HG03575 (cell line): ENCODE results near the gene PAK2.
"Not testable (repeated sequence)": the region's sequence is repeated elsewhere in the genome, so short reads cannot be mapped to it uniquely, and the experiment has no call there.

ENCODE experiments used
- ATAC-seq: cut with Tn5 transposase; IDR thresholded peaks from one replicate; pipeline ENCODE4 v1.9.1; 2021; ENCODE audit not compliant: unreplicated experiment, insufficient number of reproducible peaks, low FRiP score; ENCODE audit errors: extremely low read depth

PAK2 gene

GRCh38 chr3:196726788-196727675 lies 12.6 kb upstream of the PAK2 start:
- ATAC-seq: no peak

DNA sequence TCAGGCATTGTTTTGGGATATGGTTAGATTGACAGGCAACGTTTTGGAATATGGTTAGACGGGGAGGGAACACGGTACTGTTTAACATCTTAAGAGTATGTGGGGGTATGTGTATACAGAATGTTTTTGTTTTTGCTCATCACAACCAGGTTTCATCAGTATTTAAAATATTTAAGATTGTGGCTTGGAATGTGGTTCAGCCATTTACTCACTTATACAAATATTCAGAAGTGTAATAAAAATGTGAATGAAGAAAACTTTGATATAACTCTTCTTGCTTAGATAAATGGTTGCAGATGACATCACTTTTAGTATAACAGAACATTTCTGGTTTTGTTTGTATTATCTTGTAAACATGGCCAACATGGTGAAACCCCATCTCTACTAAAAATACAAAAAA lies 3.9 kb upstream of the PAK2 start:
- no peak for ATAC-seq

DNA sequence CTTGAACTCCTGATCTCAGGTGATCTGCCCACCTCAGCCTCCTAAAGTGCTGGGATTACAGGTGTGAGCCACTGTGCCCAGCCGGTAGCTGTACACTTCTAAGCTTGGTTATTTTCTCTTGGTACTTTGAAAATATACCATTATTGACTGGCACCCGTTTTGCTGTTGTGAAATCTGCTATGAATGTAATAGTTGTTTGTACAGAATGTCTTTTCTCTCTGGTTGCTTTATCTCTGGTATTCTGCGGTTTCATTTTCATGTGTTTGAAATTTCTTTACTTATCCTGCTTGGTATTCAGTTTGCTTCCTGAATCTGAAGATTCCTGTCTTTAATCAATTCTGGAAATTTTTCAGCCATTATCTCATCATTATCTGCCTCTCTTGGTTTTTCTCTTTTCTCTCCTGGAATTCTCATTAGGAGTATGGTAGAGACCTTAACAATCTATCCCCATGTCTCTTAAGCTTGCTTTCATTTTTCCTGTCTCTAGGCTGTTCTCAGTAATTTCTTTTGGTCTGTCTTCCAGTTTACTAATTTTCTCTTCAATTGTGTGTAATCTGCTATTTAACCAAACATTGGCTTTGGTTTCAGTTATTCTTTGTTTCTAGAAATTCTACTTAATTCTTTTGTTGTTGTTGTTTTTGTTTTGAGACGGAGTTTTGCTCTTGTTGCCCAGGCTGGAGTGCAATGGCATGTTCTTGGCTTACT lies 2.8 kb upstream of the PAK2 start:
- ATAC-seq: no peak

DNA sequence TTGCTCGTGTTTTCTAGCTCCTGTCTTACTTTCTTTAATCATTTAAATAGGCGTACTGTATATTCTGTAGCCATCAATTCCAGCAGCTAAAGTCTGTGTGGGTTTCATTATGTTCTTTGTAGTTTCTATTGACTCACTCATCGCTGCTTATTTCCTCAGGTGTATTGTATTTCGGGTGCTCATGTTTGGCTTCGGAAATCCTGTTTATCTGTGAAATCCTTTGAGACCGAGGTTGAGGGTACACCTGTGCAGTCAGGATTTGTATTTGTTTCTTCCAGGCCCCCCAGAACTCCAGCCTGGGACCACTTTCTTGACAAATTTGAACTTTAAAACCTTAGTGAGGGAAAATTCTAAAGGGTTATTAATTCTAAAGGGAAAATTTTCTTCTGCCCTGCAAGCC lies 2.0 kb upstream of the PAK2 start:
- no peak for ATAC-seq

- ATAC-seq: no peak
These were observed 1.0 kb downstream of the PAK2 start for GRCh38 chr3:196740481-196741248.

DNA sequence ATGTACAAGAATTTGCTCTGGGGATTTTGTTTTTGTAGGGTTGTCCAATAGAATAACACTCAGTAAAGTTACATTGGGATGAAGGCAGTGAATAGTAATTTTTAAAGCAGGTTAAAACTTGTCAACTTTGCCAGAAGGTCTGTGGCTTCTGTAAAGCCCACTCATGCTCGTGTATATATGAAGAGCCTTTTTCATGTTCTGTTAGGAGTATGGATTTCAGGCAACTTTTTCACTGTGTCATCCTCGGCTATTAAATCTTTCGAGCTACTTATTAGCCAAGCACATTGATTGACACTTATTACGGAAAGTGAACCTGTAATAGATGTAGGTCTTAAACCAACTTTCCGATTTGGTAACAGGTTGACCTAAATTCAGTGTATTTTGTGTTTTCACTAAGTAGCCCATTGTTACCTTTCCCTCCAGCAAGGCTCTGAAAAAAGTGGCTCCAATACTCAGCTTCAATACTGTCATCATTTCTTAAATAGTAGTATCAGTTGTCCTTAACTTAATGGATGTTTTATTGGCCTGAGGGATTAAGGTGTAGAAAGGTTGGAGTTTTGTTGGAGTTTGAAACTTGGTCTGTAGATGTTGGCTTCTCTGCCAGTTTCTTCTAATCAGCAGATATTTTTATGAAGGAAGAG lies 1.7 kb downstream of the PAK2 start:
- no peak for ATAC-seq

DNA sequence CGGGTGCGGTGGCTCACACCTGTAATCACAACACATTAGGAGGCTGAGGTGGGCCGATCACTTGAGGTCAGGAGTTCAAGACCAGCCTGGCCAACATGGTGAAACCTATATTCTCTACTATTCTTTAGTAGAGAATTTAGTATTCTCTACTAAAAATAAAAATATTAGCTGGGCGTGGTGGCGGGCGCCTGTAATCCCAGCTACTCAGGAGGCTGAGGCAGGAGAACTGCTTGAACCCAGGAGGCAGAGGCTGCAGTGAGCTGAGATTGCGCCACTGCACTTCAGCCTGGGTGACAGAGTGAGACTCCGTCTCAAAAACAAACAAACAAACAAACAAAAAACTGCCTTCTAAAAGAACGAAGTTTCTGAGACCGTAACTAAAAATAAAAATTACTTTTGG lies 3.9 kb downstream of the PAK2 start:
- not testable (repeated sequence) for ATAC-seq

DNA sequence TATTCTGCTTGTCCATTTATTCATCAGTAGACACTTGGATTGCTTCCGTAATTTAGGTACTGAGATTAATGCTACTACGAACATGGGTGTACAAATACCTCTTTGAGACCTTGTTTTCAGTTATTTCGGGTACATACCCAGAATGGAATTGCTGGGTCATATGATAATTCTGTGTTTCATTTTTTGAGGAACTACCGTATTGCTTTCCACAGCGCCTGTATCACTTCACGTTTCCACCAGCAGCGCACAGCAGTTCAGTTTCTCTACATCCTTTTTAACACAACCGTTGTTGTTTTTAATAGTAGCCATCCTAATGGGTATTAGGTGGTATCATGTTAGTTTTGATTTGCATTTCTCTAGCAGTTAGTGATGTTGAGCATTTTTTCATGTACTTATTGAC lies 9.5 kb downstream of the PAK2 start:
- no peak for ATAC-seq

DNA sequence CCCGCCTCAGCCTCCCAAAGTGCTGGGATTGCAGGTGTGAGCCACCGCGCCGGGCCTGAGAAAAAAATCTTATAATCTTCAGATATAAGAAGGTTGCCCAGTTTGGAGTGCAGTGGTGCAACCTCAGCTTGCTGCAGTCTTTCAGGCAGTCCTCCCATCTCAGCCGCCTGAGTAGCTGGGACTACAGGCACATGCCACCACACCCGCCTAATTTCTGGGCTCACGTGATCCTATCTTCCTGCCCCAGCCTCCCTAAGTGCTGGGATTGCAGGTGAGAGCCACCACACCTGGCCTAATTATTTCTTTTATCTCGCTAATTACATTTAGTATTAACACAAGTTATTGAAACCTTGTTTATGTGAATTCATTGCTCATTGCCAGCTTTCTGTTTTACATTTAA lies 13.5 kb downstream of the PAK2 start:
- ATAC-seq: no peak

DNA sequence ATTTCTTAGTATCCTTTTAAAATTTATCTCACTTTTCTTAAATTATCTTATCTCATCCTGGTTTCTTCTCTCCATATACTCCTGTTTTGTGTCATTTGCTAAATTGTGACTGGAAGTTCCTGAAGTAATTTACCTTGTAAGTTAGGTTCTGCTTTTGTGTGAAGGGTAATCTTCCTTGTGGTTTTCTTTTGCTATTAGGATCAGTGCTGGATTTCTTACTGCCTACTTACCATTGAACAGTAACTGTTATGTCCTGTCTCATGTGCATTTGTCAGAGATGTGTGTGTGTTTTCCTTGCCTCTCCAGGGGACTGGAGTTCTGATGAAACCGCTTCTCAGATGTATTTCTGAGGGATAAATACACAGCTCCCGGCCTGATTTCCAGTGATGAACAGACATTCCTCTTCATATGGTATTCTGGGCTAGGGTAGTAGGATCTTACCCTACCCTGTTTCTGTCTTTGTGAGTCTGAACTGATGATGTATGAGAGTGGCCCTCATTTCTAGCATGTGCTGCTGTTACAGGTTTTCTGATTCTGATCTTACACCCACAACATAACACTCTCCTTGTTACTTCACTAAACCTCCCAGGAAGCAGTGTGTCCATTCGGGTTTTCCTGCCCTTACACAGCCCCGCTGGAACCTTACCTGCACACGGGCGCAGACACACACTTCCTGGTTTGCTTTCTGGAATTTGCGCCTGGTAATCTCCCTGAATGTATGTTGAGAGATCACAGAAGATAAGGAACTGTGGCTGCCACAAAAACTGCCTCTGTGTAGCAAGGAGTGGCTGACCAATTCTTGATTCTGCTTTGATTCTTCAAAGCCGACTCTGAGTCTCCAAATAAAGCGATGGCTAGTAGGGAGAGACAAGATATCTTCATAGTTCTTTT lies 14.7 kb downstream of the PAK2 start:
- ATAC-seq: no peak

GRCh38 chr3:196756732-196757131 lies 17.1 kb downstream of the PAK2 start:
- no peak for ATAC-seq

- ATAC-seq: no peak
These were observed 18.5 kb downstream of the PAK2 start for GRCh38 chr3:196757876-196758739.

- no peak for ATAC-seq
These were observed 23.5 kb downstream of the PAK2 start for GRCh38 chr3:196763179-196763578.

DNA sequence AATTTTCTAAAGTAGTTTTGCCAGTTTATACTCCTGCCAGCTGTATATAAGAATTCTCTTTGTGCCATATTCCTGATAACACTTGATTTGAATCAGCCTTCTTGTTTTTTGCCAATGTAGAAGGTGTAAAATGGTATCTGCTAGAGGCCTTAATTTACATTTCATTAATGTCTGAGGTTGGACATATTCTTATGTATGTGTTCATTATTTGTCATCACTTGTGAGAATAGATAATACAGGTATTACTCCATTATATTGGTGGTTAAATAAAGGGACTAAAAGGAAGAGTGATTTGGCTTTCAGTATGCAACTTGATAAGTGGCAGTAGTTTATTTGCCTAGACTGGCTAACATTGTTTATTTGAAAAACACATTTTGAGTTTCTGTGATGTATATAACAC lies 25.8 kb downstream of the PAK2 start:
- ATAC-seq: no peak

GRCh38 chr3:196771067-196771466 lies 31.4 kb downstream of the PAK2 start:
- no peak for ATAC-seq

DNA sequence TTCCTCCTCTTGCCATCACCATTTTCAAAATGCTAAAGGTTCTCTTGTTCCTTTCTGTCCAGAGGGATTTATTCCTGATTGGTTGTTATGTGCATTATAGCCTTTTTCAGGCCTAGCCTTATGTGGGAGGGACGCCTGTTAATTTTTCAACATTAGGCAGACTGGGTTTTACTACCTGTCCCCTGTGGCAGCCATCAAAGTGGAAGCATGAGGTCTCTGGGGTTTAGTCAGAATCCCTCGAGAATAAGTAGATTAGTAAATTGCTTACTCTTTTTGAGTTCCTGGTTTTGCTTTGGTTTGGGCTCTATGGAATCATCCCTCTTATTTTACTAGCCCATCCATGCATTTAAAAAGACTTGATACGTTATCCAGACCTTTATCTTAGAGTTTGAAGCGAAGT lies 32.4 kb downstream of the PAK2 start:
- no peak for ATAC-seq

DNA sequence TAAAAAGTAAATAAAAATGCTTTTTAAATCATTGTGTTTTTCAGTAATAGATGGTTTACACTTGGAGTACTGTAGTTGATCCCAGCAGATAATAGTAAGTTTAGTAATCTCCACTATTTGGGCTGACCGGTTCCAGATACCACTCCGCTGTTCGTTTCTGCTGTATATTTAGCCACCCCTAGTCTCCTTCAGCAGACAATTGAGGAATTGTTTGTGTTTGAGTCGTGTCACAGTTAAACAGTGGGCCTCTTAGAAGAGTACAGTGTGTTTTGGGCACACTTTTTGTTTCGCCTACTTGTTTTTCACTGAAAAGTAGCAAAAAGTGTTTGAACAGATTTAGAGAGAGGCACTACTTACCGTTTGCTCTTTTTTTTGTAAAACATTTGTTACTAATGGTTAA lies 33.2 kb downstream of the PAK2 start:
- no peak for ATAC-seq
